Trophoblast cell (in vitro differentiated cells and primary cell): ENCODE measurements around the gene DSTN.
A peak's percentile ranks its signal among the peaks of the same experiment; 100 is the strongest.

ENCODE experiments used
- DNase-seq, 2 donors: peaks; one replicate each; pipeline ENCODE4 v3.0.0-alpha.2; 2016
- H2AFZ ChIP-seq: 2 replicates; pipeline ENCODE4 v1.6.1; 2013; ENCODE audit warnings: low read length, moderate library complexity, mild to moderate bottlenecking; ENCODE audit not compliant: insufficient read depth, poor library complexity
- H2AK5ac ChIP-seq: 2 replicates; pipeline ENCODE4 v1.6.1; 2013; ENCODE audit warnings: mild to moderate bottlenecking, low read length
- H2BK120ac ChIP-seq: 2 replicates; pipeline ENCODE4 v1.6.1; 2013; ENCODE audit warnings: low read length, mild to moderate bottlenecking, moderate library complexity; ENCODE audit not compliant: insufficient read depth, poor library complexity
- H2BK12ac ChIP-seq: 2 replicates; pipeline ENCODE4 v1.6.1; 2013; ENCODE audit warnings: mild to moderate bottlenecking, low read length, moderate library complexity
- H2BK5ac ChIP-seq: 2 replicates; pipeline ENCODE4 v1.6.1; 2013; ENCODE audit warnings: low read length, low read depth, moderate library complexity, mild to moderate bottlenecking; ENCODE audit not compliant: poor library complexity
- H3K14ac ChIP-seq: 2 replicates; pipeline ENCODE4 v1.6.1; 2013; ENCODE audit warnings: mild to moderate bottlenecking, low read length
- H3K18ac ChIP-seq: 2 replicates; pipeline ENCODE4 v1.6.1; 2013; ENCODE audit warnings: mild to moderate bottlenecking, low read length
- H3K23ac ChIP-seq: 2 replicates; pipeline ENCODE4 v1.6.1; 2013; ENCODE audit warnings: low read length
- H3K27ac ChIP-seq: 2 replicates; pipeline ENCODE4 v1.5.1; 2013; ENCODE audit warnings: low read depth, mild to moderate bottlenecking, inconsistent platforms, low read length, moderate library complexity
- H3K27me3 ChIP-seq: 2 replicates; pipeline ENCODE4 v1.6.1; 2013; ENCODE audit warnings: inconsistent platforms, mild to moderate bottlenecking, low read length, moderate library complexity; ENCODE audit not compliant: insufficient read depth
- H3K36me3 ChIP-seq, 2 experiments: 1 replicate in 1 of 2; 2 replicates in 1 of 2; pipeline ENCODE4 v1.6.1; 2013; ENCODE audit warnings: low read length in 2 of 2, mild to moderate bottlenecking in 2 of 2, moderate library complexity in 1 of 2; ENCODE audit not compliant: insufficient read depth in 2 of 2, control insufficient read depth in 1 of 2
- H3K4ac ChIP-seq: 2 replicates; pipeline ENCODE4 v1.6.1; 2013; ENCODE audit warnings: low read depth, mild to moderate bottlenecking, low read length, moderate library complexity
- H3K4me1 ChIP-seq, 2 experiments: 1 replicate in 1 of 2; 2 replicates in 1 of 2; pipeline ENCODE4 v1.6.1; 2013; ENCODE audit warnings: low read length in 2 of 2, mild to moderate bottlenecking in 2 of 2, moderate library complexity in 1 of 2; ENCODE audit not compliant: insufficient read depth in 2 of 2, control insufficient read depth in 1 of 2
- H3K4me2 ChIP-seq: 2 replicates; pipeline ENCODE4 v1.6.1; 2013; ENCODE audit warnings: inconsistent platforms, mild to moderate bottlenecking, low read length, moderate library complexity
- H3K4me3 ChIP-seq: 2 replicates; pipeline ENCODE4 v1.5.1; 2013; ENCODE audit warnings: mild to moderate bottlenecking, low read depth, low read length, inconsistent platforms
- H3K79me1 ChIP-seq: one replicate; pipeline ENCODE4 v1.6.1; 2013; ENCODE audit warnings: low read length
- H3K79me2 ChIP-seq: 2 replicates; pipeline ENCODE4 v1.6.1; 2013; ENCODE audit warnings: low read length, mild to moderate bottlenecking; ENCODE audit not compliant: control insufficient read depth, insufficient read depth, poor library complexity
- H3K9ac ChIP-seq: 2 replicates; pipeline ENCODE4 v1.6.1; 2013; ENCODE audit warnings: mild to moderate bottlenecking, low read length
- H3K9me3 ChIP-seq: 2 replicates; pipeline ENCODE4 v1.6.1; 2013; ENCODE audit warnings: low read depth, mild to moderate bottlenecking, control low read depth, inconsistent platforms, low read length; ENCODE audit not compliant: insufficient read depth
- H4K12ac ChIP-seq: 2 replicates; pipeline ENCODE4 v1.6.1; 2013; ENCODE audit warnings: low read depth, mild to moderate bottlenecking, low read length, moderate library complexity
- H4K8ac ChIP-seq: 2 replicates; pipeline ENCODE4 v1.6.1; 2013; ENCODE audit warnings: low read depth, mild to moderate bottlenecking, low read length, moderate library complexity
- H4K91ac ChIP-seq: one replicate; pipeline ENCODE4 v1.6.1; 2013; ENCODE audit warnings: low read depth, mild to moderate bottlenecking, low read length, moderate library complexity
- WGBS: extraction: QIAGEN DNeasy Blood & Tissue Kit; methylation state at CpG from one replicate; pipeline ENCODE4 v1.1.7; 2013; ENCODE audit warnings: missing lambda C conversion rate; ENCODE audit not compliant: insufficient read length, insufficient coverage; ENCODE audit errors: extremely low coverage; 5-methylcytosine and 5-hydroxymethylcytosine counted together

Gene DSTN

GRCh38 chr20:17541996-17542395 is 27.9 kb upstream of the DSTN start:
- H3K4ac ChIP-seq = no peak overlapping the region
- no peaks in the 10 kb centered on the region for H3K27me3 ChIP-seq
- H3K27ac ChIP-seq = no peak overlapping the region
- no peaks in the 10 kb centered on the region for H3K79me2 ChIP-seq
- no peak overlapping the region for H2BK12ac ChIP-seq
- H3K4me3 ChIP-seq = no peak overlapping the region
- no peak overlapping the region for H4K8ac ChIP-seq
- no peak overlapping the region for H3K4me2 ChIP-seq
- no CpG with 5 or more reads among the region's 5 CpGs for WGBS
- H3K36me3 ChIP-seq = no peaks in the 10 kb centered on the region
- no peak overlapping the region for H3K14ac ChIP-seq
- no peak overlapping the region for H2BK120ac ChIP-seq
- no peak overlapping the region for H4K91ac ChIP-seq
- H3K9ac ChIP-seq = no peak overlapping the region
- no peak overlapping the region for H3K23ac ChIP-seq
- H3K9me3 ChIP-seq = no peaks in the 10 kb centered on the region
- H3K18ac ChIP-seq = no peak overlapping the region
- peaks cover 4% of the 10 kb centered on the region for H3K79me1 ChIP-seq
- no peak overlapping the region for H2AFZ ChIP-seq
- no peak overlapping the region for H4K12ac ChIP-seq
- no peak overlapping the region for H2BK5ac ChIP-seq
- H2AK5ac ChIP-seq = no peak overlapping the region
- peak; percentile 83 to 97 for DNase-seq
- peaks cover 6 to 10% of the 10 kb centered on the region in 2 experiments for H3K4me1 ChIP-seq

- H3K4me1 ChIP-seq = peaks cover 3 to 10% of the 10 kb centered on the region in 2 experiments
Observed at GRCh38 chr20:17542481-17542880, 27.4 kb upstream of the DSTN start.

GRCh38 chr20:17542993-17543412 is 26.9 kb upstream of the DSTN start:
- no peak overlapping the region for H2AFZ ChIP-seq
- H4K12ac ChIP-seq = no peak overlapping the region
- no peaks in the 10 kb centered on the region for H3K36me3 ChIP-seq
- H3K79me1 ChIP-seq = peaks cover 2% of the 10 kb centered on the region
- H3K18ac ChIP-seq = no peak overlapping the region
- no peak overlapping the region for H4K91ac ChIP-seq
- no peak overlapping the region for H2BK5ac ChIP-seq
- WGBS = no CpG with 5 or more reads among the region's 4 CpGs
- H4K8ac ChIP-seq = no peak overlapping the region
- peaks cover 3 to 10% of the 10 kb centered on the region in 2 experiments for H3K4me1 ChIP-seq
- H3K14ac ChIP-seq = no peak overlapping the region
- H3K23ac ChIP-seq = no peak overlapping the region
- no peaks in the 10 kb centered on the region for H3K9me3 ChIP-seq
- no peaks in the 10 kb centered on the region for H3K79me2 ChIP-seq
- H2BK12ac ChIP-seq = no peak overlapping the region
- H3K9ac ChIP-seq = no peak overlapping the region
- no peak overlapping the region for H2BK120ac ChIP-seq
- no peak for DNase-seq
- no peak overlapping the region for H2AK5ac ChIP-seq
- H3K27me3 ChIP-seq = no peaks in the 10 kb centered on the region
- no peak overlapping the region for H3K4me2 ChIP-seq
- H3K4me3 ChIP-seq = no peak overlapping the region
- no peak overlapping the region for H3K27ac ChIP-seq
- no peak overlapping the region for H3K4ac ChIP-seq

More at GRCh38 chr20:17542481-17542880, 27.4 kb upstream of the DSTN start:
- Histone ChIP-seq H2AK5ac (no peak overlapping the region), H2BK5ac (no peak overlapping the region), H3K9ac (no peak overlapping the region), H2AFZ (no peak overlapping the region), H3K9me3 (no peaks in the 10 kb centered on the region), H2BK12ac (no peak overlapping the region), H3K79me2 (no peaks in the 10 kb centered on the region), H3K4ac (no peak overlapping the region), H3K27me3 (no peaks in the 10 kb centered on the region), H3K27ac (no peak overlapping the region), H4K8ac (no peak overlapping the region), H4K12ac (no peak overlapping the region), H3K23ac (no peak overlapping the region), H3K4me3 (no peak overlapping the region), H3K18ac (no peak overlapping the region), H2BK120ac (no peak overlapping the region), H3K4me2 (no peak overlapping the region), H3K79me1 (peaks cover 2% of the 10 kb centered on the region), H4K91ac (no peak overlapping the region), H3K36me3 (no peaks in the 10 kb centered on the region), H3K14ac (no peak overlapping the region)
- no peak for DNase-seq
- no CpG with 5 or more reads among the region's 1 CpG for WGBS

GRCh38 chr20:17543531-17544131 is 26.2 kb upstream of the DSTN start:
- DNase-seq = no peak
- Histone ChIP-seq H3K4me3 (no peak overlapping the region), H3K9me3 (no peaks in the 10 kb centered on the region), H3K4ac (no peak overlapping the region), H3K36me3 (no peaks in the 10 kb centered on the region), H2BK5ac (no peak overlapping the region), H4K12ac (no peak overlapping the region), H2BK120ac (no peak overlapping the region), H4K91ac (no peak overlapping the region), H3K27ac (no peak overlapping the region), H2AK5ac (no peak overlapping the region), H3K79me1 (peaks cover 2% of the 10 kb centered on the region), H3K4me2 (no peak overlapping the region), H3K9ac (no peak overlapping the region), H4K8ac (no peak overlapping the region), H2BK12ac (no peak overlapping the region), H3K27me3 (no peaks in the 10 kb centered on the region), H3K23ac (no peak overlapping the region), H3K4me1 (peaks cover 3 to 10% of the 10 kb centered on the region in 2 experiments), H2AFZ (no peak overlapping the region), H3K79me2 (no peaks in the 10 kb centered on the region), H3K14ac (no peak overlapping the region), H3K18ac (no peak overlapping the region)
- WGBS = no CpG with 5 or more reads among the region's 5 CpGs
